ENCODE data around the gene SNCA. TPM values are rescaled to one million over a fixed set of nuclear protein-coding genes. Genes with fewer than 3 reads are reported as not detected.

SNCA gene
- total RNA-seq, 3 donors from 2014 or later (not counting 1 experiment from before 2014, with no cell fraction given): 0.58 to 2.0 (median 1.2) TPM

GRCh38 chr4:89759426-89759825, 77.5 kb downstream of the SNCA start:
- WGBS (ENCODE audit: insufficient coverage): 100% methylated on average over 2 of the region's 2 CpGs
- no peaks in the 10 kb centered on the region for H3K27me3 ChIP-seq (ENCODE audit: control insufficient read depth, insufficient read depth, low read length)
- Mint-ChIP-seq H3K36me3 (no peaks in the 10 kb centered on the region), H3K27me3 (ENCODE audit: low read depth in 2 of 2) (no peaks in the 10 kb centered on the region), H3K9me3 (no peaks in the 10 kb centered on the region), H3K4me1 (peaks cover 0 to 5% of the 10 kb centered on the region in 2 donors), H3K4me3 (no peak overlapping the region), H3K27ac (no peak overlapping the region)
- no peak overlapping the region for H3K4me3 ChIP-seq (ENCODE audit: low read length)
- no peaks in the 10 kb centered on the region for H3K4me1 ChIP-seq (ENCODE audit: control insufficient read depth, insufficient read depth, low read length)
- no peaks in the 10 kb centered on the region for H3K36me3 ChIP-seq (ENCODE audit: control insufficient read depth, insufficient read depth, low read length)
- H3K9me3 ChIP-seq (ENCODE audit: control insufficient read depth, insufficient read depth, low read length): no peaks in the 10 kb centered on the region
- DNase-seq (no peak), ATAC-seq (no peak)
- TF ChIP-seq CTCF (IDR thresholded peaks at IDR 0.05): no peak
- intact Hi-C loops (cut with micrococcal nuclease): no loop called here
- H3K27ac ChIP-seq (ENCODE audit: low read length): no peak overlapping the region

- no peaks in the 10 kb centered on the region for H3K36me3 ChIP-seq (ENCODE audit: control insufficient read depth, insufficient read depth, low read length)
- DNase-seq (no peak), ATAC-seq (no peak)
- 87% methylated on average over 4 of the region's 4 CpGs for WGBS (ENCODE audit: insufficient coverage)
- H3K27me3 ChIP-seq (ENCODE audit: control insufficient read depth, insufficient read depth, low read length): no peaks in the 10 kb centered on the region
- Mint-ChIP-seq H3K4me3 (no peak overlapping the region), H3K4me1 (no peaks in the 10 kb centered on the region), H3K36me3 (no peaks in the 10 kb centered on the region), H3K9me3 (no peaks in the 10 kb centered on the region), H3K27ac (no peak overlapping the region), H3K27me3 (ENCODE audit: low read depth in 2 of 2) (no peaks in the 10 kb centered on the region)
- H3K27ac ChIP-seq (ENCODE audit: low read length): no peak overlapping the region
- H3K4me1 ChIP-seq (ENCODE audit: control insufficient read depth, insufficient read depth, low read length): no peaks in the 10 kb centered on the region
- H3K4me3 ChIP-seq (ENCODE audit: low read length): no peak overlapping the region
- no peak for TF ChIP-seq CTCF (IDR thresholded peaks at IDR 0.05)
- intact Hi-C loops (cut with micrococcal nuclease): no loop called here
- H3K9me3 ChIP-seq (ENCODE audit: control insufficient read depth, insufficient read depth, low read length): no peaks in the 10 kb centered on the region
These were observed 79.7 kb downstream of the SNCA start for GRCh38 chr4:89757154-89757719.

- no peaks in the 10 kb centered on the region for H3K27me3 ChIP-seq (ENCODE audit: control insufficient read depth, insufficient read depth, low read length)
- intact Hi-C loops (cut with micrococcal nuclease): no loop called here
- Mint-ChIP-seq H3K27ac (no peak overlapping the region), H3K4me1 (no peaks in the 10 kb centered on the region), H3K9me3 (no peaks in the 10 kb centered on the region), H3K4me3 (no peak overlapping the region), H3K36me3 (no peaks in the 10 kb centered on the region), H3K27me3 (ENCODE audit: low read depth in 2 of 2) (no peaks in the 10 kb centered on the region)
- H3K27ac ChIP-seq (ENCODE audit: low read length): no peak overlapping the region
- DNase-seq: no peak
- no peaks in the 10 kb centered on the region for H3K4me1 ChIP-seq (ENCODE audit: control insufficient read depth, insufficient read depth, low read length)
- no peak for ATAC-seq
- no peak overlapping the region for H3K4me3 ChIP-seq (ENCODE audit: low read length)
- no peak for TF ChIP-seq CTCF (IDR thresholded peaks at IDR 0.05)
- H3K36me3 ChIP-seq (ENCODE audit: control insufficient read depth, insufficient read depth, low read length): no peaks in the 10 kb centered on the region
- no peaks in the 10 kb centered on the region for H3K9me3 ChIP-seq (ENCODE audit: control insufficient read depth, insufficient read depth, low read length)
These were observed 81.7 kb downstream of the SNCA start for GRCh38 chr4:89755220-89755619.

- H3K27ac Mint-ChIP-seq: no peak overlapping the region
- Histone ChIP-seq H3K4me3 (ENCODE audit: low read length) (no peak overlapping the region), H3K36me3 (ENCODE audit: control insufficient read depth, insufficient read depth, low read length) (no peaks in the 10 kb centered on the region), H3K9me3 (ENCODE audit: control insufficient read depth, insufficient read depth, low read length) (no peaks in the 10 kb centered on the region), H3K4me1 (ENCODE audit: control insufficient read depth, insufficient read depth, low read length) (no peaks in the 10 kb centered on the region), H3K27me3 (ENCODE audit: control insufficient read depth, insufficient read depth, low read length) (no peaks in the 10 kb centered on the region), H3K27ac (ENCODE audit: low read length) (no peak overlapping the region)
- TF ChIP-seq CTCF (IDR thresholded peaks at IDR 0.05): no peak
- H3K27me3 Mint-ChIP-seq (ENCODE audit: low read depth in 2 of 2): no peaks in the 10 kb centered on the region
- 84% methylated on average over 4 of the region's 4 CpGs for WGBS (ENCODE audit: insufficient coverage)
- intact Hi-C loops (cut with micrococcal nuclease): no loop called here
- H3K36me3 Mint-ChIP-seq: no peaks in the 10 kb centered on the region
- DNase-seq (no peak), ATAC-seq (no peak)
- H3K4me1 Mint-ChIP-seq: no peaks in the 10 kb centered on the region
- no peaks in the 10 kb centered on the region for H3K9me3 Mint-ChIP-seq
- H3K4me3 Mint-ChIP-seq: no peak overlapping the region
These were observed 82.4 kb downstream of the SNCA start for GRCh38 chr4:89754531-89754930.

Measured in natural killer cell (primary cell).